Esophagus squamous epithelium (tissue), 4 donors: Measurements from ENCODE around the gene MED27.

Experiments used
- CTCF ChIP-seq, 6 experiments: fragments of 450-650 bp in 4 of 6; fragments of 200-600 bp in 2 of 6; sonication (generic) in 2 of 6; IDR thresholded peaks; one replicate each; pipeline ENCODE4 v1.5.1; 2016 to 2019; ENCODE audit warnings: antibody characterized with exemption in 6 of 6, mild to moderate bottlenecking in 4 of 6, moderate library complexity in 4 of 6
- POLR2A ChIP-seq, 4 donors: fragments of 450-650 bp; IDR thresholded peaks; one replicate each; pipeline ENCODE4 v1.6.1; 2017; ENCODE audit warnings: antibody characterized with exemption in 4 of 4, mild to moderate bottlenecking in 4 of 4, moderate library complexity in 3 of 4

DNA sequence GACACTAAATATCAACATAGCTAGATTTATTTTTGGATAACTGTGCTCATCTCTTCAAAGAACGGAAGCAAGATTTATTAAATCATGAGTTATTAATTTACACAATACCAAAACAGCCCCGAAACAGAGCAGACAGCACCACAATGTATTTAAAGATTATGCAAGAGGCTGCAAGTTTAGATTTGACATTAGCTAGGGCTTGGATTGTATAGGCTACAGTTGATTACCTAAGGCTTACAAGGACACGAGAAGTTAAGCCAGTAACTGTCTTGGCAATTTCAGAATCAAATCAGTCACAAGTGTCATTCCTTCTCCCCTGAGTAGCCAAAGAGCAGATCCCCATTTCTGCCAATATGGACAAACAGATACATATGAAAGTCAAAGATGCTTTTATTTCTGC is 152.6 kb downstream of the MED27 start:
- no peak for TF ChIP-seq CTCF (IDR thresholded peaks at IDR 0.05)
- no peak for TF ChIP-seq POLR2A (IDR thresholded peaks at IDR 0.05)
